OCI-LY7 (cell line): ENCODE results near the gene RNF220. TPM values are rescaled to one million over a fixed set of nuclear protein-coding genes. Genes with fewer than 3 reads are reported as not detected.

Source experiments
- BruUV-seq: library from RNA; stranded (reverse); fragments of 400-500 nt; replicated peaks from 2 replicates; lab custom pipeline; 2021; lab: Mats Ljungman, UMichigan
- CTCF ChIA-PET: fragments of 300-600 bp; sonication (Branson Sonifier 250); formaldehyde crosslinking; loops from one replicate; lab custom pipeline; 2022; ENCODE audit warnings: antibody characterized with exemption; ENCODE audit not compliant: unreplicated experiment; lab: Charles Lee
- POLR2A ChIA-PET: fragments of 300-600 bp; sonication (Branson Sonifier 250); formaldehyde crosslinking; loops from one replicate; lab custom pipeline; 2022; ENCODE audit warnings: antibody characterized with exemption; lab: Charles Lee
- DNase-seq: peaks from one replicate; pipeline ENCODE4 v3.0.0-alpha.2; 2015; ENCODE audit warnings: low spot score
- H2AFZ ChIP-seq: fragments of 200-600 bp; sonication (generic), shearing (Covaris generic); 2 replicates; pipeline ENCODE4 v1.6.1; 2014; ENCODE audit warnings: mild to moderate bottlenecking, antibody characterized with exemption, low read length, moderate library complexity
- H3K27ac ChIP-seq: fragments of 200-600 bp; sonication (generic); 2 replicates; pipeline ENCODE4 v1.5.1; 2014; ENCODE audit warnings: mixed run types, low read depth, mild to moderate bottlenecking, moderate library complexity, low read length, inconsistent platforms; ENCODE audit not compliant: poor library complexity, severe bottlenecking
- H3K36me3 ChIP-seq: fragments of 200-600 bp; sonication (generic); 2 replicates; pipeline ENCODE4 v1.6.1; 2014; ENCODE audit warnings: mild to moderate bottlenecking, antibody characterized with exemption, low read length, moderate library complexity, mixed read lengths; ENCODE audit not compliant: insufficient read depth
- H3K4me1 ChIP-seq: fragments of 200-600 bp; sonication (generic); 2 replicates; pipeline ENCODE4 v1.5.1; 2014; ENCODE audit warnings: mild to moderate bottlenecking, low read length; ENCODE audit not compliant: insufficient read depth, poor library complexity, severe bottlenecking
- H3K4me2 ChIP-seq: fragments of 200-600 bp; sonication (generic); 2 replicates; pipeline ENCODE4 v1.6.1; 2014; ENCODE audit warnings: mild to moderate bottlenecking, low read length
- H3K4me3 ChIP-seq: fragments of 200-600 bp; sonication (generic); 2 replicates; pipeline ENCODE4 v1.5.1; 2014; ENCODE audit warnings: mild to moderate bottlenecking, low read depth, low read length; ENCODE audit not compliant: poor library complexity, severe bottlenecking
- H3K79me2 ChIP-seq: fragments of 200-600 bp; sonication (generic); 2 replicates; pipeline ENCODE4 v1.6.1; 2016; ENCODE audit warnings: low read depth, mild to moderate bottlenecking, low read length, moderate library complexity, mixed read lengths; ENCODE audit not compliant: insufficient read depth
- H3K9me2 ChIP-seq: fragments of 200-600 bp; sonication (generic); 2 replicates; pipeline ENCODE4 v1.6.1; 2016; ENCODE audit warnings: mild to moderate bottlenecking, low read length, mixed read lengths; ENCODE audit not compliant: insufficient read depth
- H3K9me3 ChIP-seq: fragments of 200-600 bp; sonication (generic); 2 replicates; pipeline ENCODE4 v1.6.1; 2014; ENCODE audit warnings: mild to moderate bottlenecking, mixed run types, low read length, mixed read lengths
- H4K20me1 ChIP-seq: fragments of 200-600 bp; sonication (generic); 2 replicates; pipeline ENCODE4 v1.6.1; 2014; ENCODE audit warnings: mild to moderate bottlenecking, antibody characterized with exemption, low read length, moderate library complexity, mixed read lengths; ENCODE audit not compliant: insufficient read depth
- EZH2phosphoT487 ChIP-seq: fragments of 200-600 bp; sonication (generic); IDR thresholded peaks from 2 replicates; pipeline ENCODE4 v1.6.1; 2018; ENCODE audit warnings: low read depth, borderline replicate concordance, mild to moderate bottlenecking, mixed run types, antibody characterized with exemption, low read length, moderate library complexity, mixed read lengths
- intact Hi-C: fragments of 100-400 bp; cut with micrococcal nuclease; formaldehyde crosslinking; loops from one replicate; pipeline ENCODE4 v1.10.0; 2022; ENCODE audit not compliant: unreplicated experiment
- total RNA-seq, 2 experiments: library from RNA; depleted of rRNA in 1 of 2; stranded (reverse); fragments of >200 nt in 1 of 2; shearing (Covaris generic) in 1 of 2; gene quantifications; 2 replicates each; pipeline ENCODE4 v1.2.3, GENCODE V29; 2014 to 2022
- TF ChIP-seq, protein P1 (sequence below): fragments of 200-600 bp; sonication (generic); conservative IDR thresholded peaks from 2 replicates; pipeline ENCODE4 v1.5.1; 2014; ENCODE audit warnings: mild to moderate bottlenecking, antibody characterized with exemption, low read length, moderate library complexity, mixed read lengths

The RNF220 gene
- total RNA-seq, 2 experiments from 2014 or later = 82.3 to 85.5 TPM

DNA sequence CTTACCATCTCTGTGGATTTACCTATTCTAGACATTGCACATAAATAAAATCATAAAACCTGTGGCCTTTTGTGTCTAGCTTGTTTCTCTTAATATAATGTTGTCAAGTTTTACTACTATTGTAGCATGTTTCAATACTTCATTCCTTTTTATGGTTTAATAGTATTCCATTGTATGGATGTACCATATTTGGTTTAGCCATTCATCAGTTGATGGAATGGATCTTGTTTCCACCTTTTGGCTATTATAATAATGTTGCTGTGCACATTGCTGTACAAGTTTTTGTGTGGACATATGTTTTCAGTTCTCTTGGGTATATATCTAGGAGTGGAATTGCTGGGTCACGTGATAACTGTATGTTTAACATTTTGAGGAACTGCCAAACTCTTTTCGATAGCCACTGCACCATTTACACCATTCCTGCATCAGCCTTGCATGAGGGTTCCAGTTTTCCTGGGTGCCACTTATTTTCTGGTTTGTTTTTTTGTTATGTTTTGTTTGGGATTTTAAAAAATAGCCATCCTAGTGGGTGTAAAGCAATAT is 66.9 kb downstream of the RNF220 start:
- POLR2A ChIA-PET = no interaction called here
- CTCF ChIA-PET = no interaction called here
- Histone ChIP-seq H2AFZ (no peak overlapping the region), H4K20me1 (no peaks in the 10 kb centered on the region), H3K79me2 (no peaks in the 10 kb centered on the region), H3K4me3 (no peak overlapping the region), H3K36me3 (no peaks in the 10 kb centered on the region), H3K27ac (no peak overlapping the region), H3K9me3 (no peaks in the 10 kb centered on the region), H3K4me2 (no peak overlapping the region), H3K4me1 (no peaks in the 10 kb centered on the region), H3K9me2 (no peaks in the 10 kb centered on the region)
- no TSS peak for BruUV-seq
- DNase-seq = no peak
- no peak for TF ChIP-seq EZH2phosphoT487
- TF ChIP-seq, protein P1, sequence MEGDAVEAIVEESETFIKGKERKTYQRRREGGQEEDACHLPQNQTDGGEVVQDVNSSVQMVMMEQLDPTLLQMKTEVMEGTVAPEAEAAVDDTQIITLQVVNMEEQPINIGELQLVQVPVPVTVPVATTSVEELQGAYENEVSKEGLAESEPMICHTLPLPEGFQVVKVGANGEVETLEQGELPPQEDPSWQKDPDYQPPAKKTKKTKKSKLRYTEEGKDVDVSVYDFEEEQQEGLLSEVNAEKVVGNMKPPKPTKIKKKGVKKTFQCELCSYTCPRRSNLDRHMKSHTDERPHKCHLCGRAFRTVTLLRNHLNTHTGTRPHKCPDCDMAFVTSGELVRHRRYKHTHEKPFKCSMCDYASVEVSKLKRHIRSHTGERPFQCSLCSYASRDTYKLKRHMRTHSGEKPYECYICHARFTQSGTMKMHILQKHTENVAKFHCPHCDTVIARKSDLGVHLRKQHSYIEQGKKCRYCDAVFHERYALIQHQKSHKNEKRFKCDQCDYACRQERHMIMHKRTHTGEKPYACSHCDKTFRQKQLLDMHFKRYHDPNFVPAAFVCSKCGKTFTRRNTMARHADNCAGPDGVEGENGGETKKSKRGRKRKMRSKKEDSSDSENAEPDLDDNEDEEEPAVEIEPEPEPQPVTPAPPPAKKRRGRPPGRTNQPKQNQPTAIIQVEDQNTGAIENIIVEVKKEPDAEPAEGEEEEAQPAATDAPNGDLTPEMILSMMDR = no peak
- intact Hi-C loops = no loop called here

DNA sequence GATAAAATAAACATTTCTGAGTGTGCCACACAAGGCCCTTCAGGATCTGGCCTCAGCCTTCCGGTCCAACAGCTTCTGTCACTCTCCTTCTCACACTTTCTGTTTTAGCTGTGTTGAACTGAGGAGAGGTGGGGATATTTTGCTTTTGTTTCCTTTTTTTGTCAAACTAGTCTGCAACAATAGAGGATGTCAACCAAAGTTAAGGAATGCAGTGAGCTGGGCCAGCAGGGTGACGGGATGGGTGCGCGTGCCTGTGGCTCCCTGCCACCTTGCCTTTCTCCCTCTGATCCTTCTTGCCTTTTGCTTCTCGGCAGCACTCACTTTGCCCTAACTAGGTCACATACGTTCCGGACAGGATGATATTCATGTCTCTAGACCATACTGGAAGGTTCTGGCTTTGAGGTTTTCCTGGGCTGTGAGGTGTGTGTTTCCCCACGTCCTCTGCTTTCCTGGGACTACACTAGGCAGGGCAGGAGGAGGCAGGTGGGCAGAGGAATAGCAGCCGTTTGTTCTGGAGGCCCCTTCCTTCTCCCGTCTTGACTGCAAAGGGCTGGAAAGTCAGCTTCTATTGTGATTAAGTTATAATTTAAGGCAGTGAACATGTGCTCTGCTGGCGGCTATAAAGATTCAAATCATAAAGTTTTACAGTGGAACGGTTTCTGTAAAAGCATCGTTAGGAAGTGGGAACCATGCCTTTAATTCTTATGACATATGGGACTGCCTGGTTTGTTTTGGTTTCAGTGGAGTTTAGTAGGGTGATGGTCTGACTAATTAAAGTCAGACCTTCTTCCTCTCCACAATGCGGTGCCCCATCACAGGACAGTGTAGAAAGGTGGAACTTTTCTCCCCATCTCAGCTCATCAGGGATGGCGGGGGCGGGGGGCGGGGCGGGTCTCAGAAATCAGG is 67.8 kb downstream of the RNF220 start:
- no TSS peak for BruUV-seq
- H3K4me2 ChIP-seq = no peak overlapping the region
- no peak overlapping the region for H3K4me3 ChIP-seq
- no peaks in the 10 kb centered on the region for H3K4me1 ChIP-seq
- intact Hi-C loops = no loop called here
- H3K79me2 ChIP-seq = no peaks in the 10 kb centered on the region
- H3K9me2 ChIP-seq = no peaks in the 10 kb centered on the region
- H4K20me1 ChIP-seq = no peaks in the 10 kb centered on the region
- no peaks in the 10 kb centered on the region for H3K9me3 ChIP-seq
- no peaks in the 10 kb centered on the region for H3K36me3 ChIP-seq
- no peak for TF ChIP-seq EZH2phosphoT487
- TF ChIP-seq, protein P1 = no peak
- H2AFZ ChIP-seq = no peak overlapping the region
- no peak overlapping the region for H3K27ac ChIP-seq
- ChIA-PET CTCF (no interaction called here), POLR2A (no interaction called here)
- DNase-seq = no peak

DNA sequence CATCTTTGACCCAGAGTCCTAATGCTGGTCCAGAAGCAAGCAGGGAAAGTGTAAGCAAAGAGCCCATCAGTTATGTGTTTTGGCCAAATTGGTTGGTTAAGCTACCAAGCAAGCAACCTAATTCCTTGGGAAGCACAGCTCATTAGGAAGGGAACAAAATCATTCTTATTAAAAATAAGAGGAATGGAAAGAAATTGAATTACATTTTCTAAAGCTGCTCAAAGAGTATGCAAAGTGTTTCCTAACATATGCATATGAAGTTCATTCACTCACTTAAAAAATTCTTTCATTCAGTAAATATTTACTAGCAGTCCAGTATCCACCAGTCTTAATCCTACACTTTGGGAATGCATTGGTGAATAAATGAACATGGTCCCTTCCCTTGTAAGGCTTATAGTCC is 71.8 kb downstream of the RNF220 start:
- Histone ChIP-seq H2AFZ (no peak overlapping the region), H3K4me2 (no peak overlapping the region), H3K9me3 (no peaks in the 10 kb centered on the region), H3K4me3 (no peak overlapping the region), H4K20me1 (no peaks in the 10 kb centered on the region), H3K79me2 (no peaks in the 10 kb centered on the region), H3K36me3 (no peaks in the 10 kb centered on the region), H3K27ac (no peak overlapping the region), H3K9me2 (no peaks in the 10 kb centered on the region), H3K4me1 (no peaks in the 10 kb centered on the region)
- POLR2A ChIA-PET = no interaction called here
- no TSS peak for BruUV-seq
- DNase-seq = no peak
- TF ChIP-seq EZH2phosphoT487 = no peak
- TF ChIP-seq, protein P1 = no peak
- CTCF ChIA-PET = no interaction called here
- intact Hi-C loops = no loop called here
